Tongue (tissue), 2 donors: ENCODE data around the gene GATB. TPM values are rescaled to one million over a fixed set of nuclear protein-coding genes. Genes with fewer than 3 reads are reported as not detected.

Experiments
- DNase-seq: peaks from one replicate; pipeline ENCODE4 v3.0.0-alpha.2; 2015
- total RNA-seq: library from RNA; depleted of rRNA; stranded (reverse); fragments of >200 nt; gene quantifications from one replicate; pipeline ENCODE4 v1.2.3, GENCODE V29; 2014

Gene GATB
- total RNA-seq, result 38.2 TPM

DNA sequence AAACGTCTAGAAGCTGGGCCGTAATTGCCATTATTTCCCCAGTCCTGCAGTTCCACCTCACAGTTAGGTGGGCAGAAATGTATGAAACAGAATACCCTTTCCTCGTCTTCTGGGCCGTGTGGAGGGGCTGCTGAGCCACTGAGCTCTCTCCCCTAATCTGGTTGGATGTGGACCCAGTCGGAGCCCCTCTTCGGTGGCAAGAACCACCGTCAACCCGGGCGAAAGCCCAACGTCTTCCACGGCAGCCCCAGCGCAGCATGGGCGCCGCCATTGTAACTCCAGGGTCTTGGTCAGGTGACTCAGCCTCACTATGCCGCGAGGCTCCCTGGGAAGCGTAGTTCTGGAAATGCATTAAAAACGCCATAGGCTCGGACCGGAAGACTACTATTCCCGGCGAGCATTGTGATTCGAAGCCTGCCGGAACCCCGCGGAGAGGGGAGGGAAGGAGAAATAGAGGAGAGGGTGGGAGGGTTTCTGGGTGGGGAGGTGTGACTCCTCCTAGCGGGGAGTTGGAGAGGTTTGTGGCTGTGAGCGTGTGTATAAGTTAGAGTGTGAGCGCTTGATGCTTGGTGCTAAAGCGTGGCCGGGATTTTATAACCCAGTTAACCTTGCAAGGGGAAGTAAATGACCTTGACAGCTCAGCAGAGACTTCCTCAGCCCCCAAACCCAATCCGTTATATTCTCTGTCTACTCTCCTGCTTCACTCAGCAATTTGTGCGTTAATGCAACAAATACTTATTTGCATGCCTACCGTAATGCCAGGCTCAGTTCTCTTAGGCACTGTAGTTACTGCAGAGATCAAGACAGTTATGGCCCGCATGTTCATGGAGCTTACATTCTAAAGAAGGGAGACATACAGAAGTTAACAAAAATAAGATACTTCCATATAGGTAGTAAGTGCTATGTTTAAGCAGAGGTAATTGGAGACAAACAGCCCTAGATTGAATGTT, at the start of gene GATB:
Gene GATB (minus strand): TSS at position 296 of the 950 bp plus-strand sequence. CDS start 25 bp downstream, at position 271.
- DNase-seq, result peak; percentile 99

- DNase-seq, result no peak
Observed at GRCh38 chr4:151810476-151810875, 49.7 kb upstream of the GATB start.

DNA sequence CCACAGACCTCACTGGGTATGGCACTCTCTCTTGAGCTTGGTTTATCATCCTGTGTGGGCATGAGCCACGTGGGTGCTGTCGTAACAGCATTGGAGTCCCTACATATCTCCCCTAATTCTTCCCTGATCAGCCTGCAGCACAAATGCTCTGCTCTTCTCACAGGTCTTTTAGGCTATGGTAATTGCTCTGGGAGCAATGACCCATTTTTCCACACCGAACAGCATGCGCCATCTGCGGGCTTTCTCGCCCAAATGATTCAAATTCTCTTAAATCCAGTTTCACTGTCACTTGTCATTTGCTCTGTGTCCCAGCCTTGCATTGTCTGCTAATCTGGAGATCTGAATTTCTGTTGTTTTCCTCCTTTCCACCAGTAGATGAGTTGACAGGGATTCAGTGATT, 48.9 kb upstream of the GATB start:
- no peak for DNase-seq

DNA sequence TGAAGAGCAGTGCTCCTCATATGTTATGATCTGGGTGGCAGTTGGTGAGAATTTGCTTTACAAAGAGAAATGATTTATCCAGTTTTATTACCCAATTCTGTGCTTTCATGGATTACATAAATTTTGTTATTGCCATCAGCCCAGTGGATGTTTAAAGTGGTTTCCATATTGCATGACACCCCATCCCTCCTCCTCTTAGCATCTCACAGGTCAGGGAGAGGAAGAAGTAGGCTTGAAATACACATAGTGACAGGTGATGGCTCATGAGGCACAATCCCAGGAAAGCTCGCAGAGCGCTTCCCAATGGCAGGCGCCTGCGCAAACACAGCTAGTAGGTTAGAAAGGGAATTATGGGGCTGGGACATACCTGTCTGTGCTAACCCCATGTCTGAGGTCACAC, 47.7 kb upstream of the GATB start:
- no peak for DNase-seq

DNA sequence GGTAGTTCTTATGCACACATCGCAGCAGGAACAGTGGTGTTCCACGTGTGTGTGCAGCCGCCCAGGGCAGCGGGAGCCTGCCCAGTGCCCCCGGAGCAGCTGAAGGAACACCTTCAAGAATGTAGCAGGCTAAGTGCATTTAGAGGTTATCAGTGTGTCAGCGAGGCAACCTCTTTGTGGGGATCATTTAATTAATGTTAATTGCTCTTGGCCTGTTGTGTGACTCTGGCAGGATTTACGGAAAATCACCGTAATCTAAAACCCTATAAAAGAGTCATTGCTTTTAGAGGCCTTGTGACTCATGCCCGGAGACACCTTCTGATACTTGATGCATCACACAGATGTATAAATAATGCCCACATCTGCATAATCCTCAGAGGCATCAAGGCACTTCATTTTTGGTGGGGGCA, 47.3 kb upstream of the GATB start:
- no peak for DNase-seq

DNA sequence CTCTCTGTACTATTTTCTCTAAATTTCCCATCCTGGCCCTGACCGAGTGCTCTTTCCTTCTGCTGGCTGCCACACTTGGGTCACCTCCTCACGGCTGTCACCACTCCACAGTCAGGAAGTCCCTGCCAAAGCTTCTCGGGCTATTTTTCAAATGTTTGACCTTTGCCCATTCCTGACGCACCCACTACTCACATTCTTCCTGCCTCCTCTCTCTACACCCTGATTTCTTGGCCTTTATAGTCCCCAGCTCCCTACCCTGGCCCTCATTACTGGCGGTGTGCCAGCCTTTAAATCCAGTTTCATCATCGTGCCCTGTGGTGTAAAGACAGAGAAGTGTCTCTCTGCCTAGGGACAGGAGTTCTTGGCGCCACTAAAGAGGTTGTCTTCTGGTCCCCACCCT, 46.4 kb upstream of the GATB start:
- peak; percentile 57 for DNase-seq

DNA sequence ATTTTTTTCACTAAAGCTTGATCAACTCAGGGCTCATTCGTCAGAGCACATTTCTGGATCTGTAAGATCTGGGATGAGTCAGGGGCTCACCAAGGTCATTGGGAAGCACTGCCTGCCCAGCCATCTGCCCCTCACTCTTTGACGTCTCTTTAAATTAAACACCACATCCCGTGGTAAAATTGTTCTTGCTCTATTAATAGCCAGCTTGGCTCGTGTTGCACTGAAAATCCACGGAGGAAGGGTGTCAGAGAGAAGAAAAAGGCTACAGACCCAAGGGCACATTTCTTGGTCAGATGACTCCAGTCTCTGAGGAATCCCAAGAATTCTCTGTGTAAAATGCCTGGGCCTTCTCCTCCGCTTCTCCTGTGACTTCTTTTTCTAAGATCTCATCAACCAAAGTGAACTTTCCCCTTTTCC, 45.7 kb upstream of the GATB start:
- peak; percentile 27 for DNase-seq

GRCh38 chr4:151804821-151805220, 44.0 kb upstream of the GATB start:
- DNase-seq, result no peak

DNA sequence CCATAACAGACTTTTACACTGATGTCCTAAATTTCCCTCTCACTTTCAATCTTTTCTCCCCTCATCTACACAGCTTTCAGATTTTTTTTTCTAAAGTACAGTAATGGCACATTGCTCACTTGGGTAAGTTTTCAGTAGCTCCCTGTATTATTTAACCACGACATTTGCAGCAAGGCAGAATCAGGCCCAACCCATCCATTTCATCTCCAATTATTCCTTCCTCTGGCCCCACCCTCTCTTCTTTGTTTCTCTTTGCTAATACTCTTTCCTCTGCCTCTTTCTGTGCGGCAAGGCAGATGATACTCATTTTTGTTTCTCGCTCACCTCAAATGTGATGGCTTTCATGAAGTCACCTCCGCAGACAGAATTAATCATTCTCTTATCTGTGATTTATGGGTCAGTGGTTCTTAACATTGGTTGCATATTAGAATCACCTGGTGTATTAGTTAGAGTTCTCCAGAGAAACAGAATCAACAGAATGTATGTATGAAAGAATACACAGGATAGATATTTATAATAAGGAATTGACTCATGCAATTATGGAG, 43.4 kb upstream of the GATB start:
- DNase-seq, result no peak

- no peak for DNase-seq
Observed at GRCh38 chr4:151803246-151803645, 42.4 kb upstream of the GATB start.

GRCh38 chr4:151801547-151802516, 41.0 kb upstream of the GATB start:
- DNase-seq, result peak; percentile 30

DNA sequence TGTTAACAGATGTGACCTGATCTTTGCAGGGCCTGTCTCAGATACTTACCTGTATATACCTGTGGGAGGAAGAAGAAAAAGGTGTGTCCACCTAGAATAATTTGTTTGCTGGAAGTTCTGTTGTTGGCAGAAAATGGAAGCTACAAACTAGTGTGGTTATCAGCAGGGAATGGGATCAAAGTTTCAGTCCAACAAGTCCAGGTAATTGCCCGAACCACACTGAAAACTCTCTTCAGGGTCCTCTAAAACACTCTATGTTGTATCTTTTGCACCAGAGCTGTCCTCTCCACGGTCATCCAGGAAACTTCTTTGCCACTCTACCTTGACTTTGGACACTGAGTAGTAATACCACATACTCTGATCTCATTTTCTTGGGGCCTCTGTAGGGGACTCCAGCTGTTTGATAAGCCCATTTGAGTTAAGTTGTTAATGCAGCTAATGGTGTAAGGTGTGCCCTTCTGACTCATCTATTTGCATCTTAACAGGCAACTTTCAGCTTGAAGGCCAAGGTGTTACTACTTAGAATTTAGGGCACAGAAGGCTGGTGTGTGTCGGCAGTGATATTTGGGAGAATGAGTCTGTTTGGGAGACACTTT, 38.7 kb upstream of the GATB start:
- DNase-seq, result no peak

DNA sequence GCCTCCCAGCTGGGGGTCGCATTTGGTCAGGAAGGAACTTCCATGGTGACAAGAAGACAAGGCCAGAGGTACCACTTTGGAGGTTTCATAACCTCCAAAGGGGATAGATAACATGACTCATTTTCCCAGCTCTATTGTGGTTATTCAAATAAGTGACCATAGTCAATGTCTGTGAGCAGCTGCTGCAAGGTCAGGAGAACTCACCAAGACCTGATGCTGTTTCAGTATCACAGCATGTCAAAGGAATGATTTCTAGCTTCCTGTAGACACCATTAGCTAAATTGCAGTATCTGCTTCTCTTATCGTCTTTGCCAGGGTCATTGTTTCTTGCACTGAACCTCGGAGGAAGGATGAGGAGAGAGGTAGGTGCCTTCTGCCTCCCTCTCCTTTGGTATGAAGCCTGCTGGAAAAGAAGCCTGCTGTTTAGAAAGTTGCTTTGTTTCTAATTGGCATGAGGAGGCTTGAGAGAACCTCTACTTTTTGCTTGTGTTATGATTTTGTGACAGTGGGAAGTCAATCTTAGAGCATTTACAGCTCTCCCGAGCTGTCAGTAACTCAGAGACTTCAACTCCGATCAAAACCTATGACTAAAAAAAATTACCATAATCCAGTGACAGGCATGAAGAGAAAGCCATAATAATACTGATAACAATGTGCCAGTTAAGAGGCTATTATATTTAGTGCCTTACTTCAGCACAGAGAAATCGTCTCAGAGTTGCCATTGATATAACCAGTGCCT, 38.0 kb upstream of the GATB start:
- DNase-seq, result no peak

DNA sequence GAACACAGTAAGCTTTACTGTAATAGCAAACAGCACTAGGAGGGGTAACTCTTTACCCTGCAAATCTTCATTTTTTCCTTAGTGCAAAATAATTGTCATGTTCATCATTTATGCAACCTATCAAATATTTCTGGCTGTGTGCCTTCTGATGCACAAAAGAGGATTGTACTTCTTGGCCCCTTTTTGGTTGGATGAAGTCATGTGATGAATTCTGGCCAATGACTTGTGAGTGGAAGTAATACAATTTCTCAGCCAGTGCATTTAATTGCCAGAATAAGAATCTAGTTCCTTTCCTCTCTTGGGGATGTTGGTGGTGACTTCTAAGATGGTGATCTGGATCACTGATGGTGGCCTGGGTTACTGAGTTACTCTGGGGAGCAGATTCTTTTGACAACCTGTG, 37.0 kb upstream of the GATB start:
- no peak for DNase-seq

- peak; percentile 37 for DNase-seq
Observed at GRCh38 chr4:151797131-151797530, 36.3 kb upstream of the GATB start.

DNA sequence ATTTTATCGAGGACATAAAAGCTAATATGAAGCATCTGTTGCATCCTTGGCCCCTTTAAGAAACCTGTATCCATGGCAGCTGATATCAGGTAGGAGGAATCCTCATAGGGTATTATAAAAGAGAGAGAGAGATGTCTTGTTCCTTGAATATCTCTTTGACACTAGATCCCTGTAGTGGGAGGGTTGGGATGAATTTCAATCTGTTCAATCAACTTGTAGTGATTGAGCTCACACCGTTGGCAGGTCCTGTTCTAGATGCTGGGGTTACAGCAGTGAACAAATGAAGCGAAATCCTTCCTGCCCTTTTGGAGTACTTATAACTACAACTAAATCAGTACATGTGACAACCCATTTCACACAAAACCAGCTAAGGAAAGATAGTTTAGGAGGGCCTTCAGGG, 35.3 kb upstream of the GATB start:
- no peak for DNase-seq

DNA sequence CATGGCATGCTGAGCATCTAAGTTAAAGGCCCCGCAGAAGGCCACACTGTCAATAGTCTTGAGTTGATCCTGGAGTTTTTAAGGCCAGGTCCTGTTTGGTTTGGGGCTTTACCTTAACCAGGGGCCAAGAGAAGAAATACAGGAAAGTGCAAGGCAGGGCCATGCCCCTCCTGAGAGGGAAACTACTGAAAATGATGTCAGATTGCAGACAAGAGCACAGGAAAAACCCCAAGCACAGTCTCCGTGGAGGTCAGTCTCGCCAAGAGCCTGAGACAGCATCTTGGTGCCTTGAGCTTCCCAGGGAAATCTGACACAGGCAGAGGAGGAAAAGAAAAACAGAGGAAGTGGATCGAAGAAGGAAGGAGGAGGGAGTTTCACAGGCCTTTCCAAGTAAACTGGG, 32.2 kb upstream of the GATB start:
- no peak for DNase-seq

DNA sequence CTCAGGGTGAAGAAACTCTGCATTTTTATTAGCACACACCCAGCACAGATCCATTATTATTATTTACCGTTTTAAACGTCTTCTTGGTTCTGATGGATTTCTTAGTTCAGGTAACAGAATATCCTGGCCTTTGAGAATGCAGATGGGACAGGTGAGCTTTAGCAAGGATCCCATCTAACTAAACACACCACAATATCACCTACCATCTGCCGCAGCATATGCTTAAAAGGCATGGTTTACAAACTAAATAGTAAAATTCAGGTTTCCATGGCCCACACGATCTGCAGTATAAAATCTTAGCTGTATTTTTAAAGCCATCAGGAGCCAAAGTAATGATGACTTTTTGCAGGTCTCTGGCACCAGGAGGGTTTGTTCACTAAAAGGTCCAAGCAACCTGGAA, 31.7 kb upstream of the GATB start:
- DNase-seq, result no peak

DNA sequence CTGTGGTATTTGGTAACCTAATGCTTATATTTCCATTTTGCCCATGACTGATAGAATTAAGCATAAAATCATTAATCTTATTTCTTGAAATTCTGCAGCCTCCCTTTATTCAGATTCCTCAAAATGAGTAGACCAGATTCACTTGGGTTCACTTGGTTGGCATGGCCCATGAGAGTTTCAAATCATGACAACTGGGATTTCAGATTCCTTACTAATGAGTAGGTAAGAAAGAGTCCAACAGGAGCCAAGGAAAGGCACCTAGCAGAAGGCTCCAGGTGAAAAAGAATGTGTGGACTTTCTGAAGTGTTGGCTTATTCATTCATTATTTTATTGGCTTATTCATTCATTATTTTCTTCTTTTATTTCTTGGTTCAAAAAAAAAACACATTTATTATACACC, 27.2 kb upstream of the GATB start:
- no peak for DNase-seq

- DNase-seq, result no peak
Observed at GRCh38 chr4:151786158-151786495, 25.3 kb upstream of the GATB start.

DNA sequence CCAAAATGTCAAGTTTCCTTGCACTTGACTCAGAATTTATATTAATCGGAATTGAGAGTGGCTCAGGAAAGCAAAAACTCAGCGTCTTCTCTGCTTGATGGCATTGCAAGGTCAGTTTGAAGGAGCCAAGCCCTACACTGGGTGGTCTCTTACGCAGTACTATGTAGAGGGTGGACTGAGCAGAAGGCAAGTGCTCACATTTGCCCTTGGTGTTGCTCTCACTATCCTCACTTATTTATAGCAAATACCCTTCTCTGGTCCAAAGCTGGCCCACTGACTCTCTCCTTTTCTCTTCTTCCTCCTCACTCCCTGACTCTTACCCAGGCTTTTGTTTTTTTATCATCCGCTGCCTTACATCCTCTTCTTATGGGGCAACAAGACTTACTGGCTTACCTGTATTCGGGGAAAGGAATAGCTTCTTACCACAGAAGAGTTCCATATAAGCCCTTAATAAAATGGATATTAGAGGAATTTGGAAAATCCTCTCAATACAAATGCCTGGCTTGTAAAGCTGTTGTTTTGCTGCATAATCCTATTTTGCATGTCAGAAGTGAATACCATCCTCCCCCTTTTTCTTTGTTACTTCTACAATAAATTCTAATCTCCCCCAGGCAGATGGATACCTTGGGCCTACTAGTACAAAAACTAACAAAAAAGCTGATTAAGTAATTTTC, 24.8 kb upstream of the GATB start:
- DNase-seq, result no peak
